WTC11 (cell line): Measurements from ENCODE around the gene MAML3. TPM values are rescaled to one million over a fixed set of nuclear protein-coding genes. Genes with fewer than 3 reads are reported as not detected.

Experiments used
- ATAC-seq: fragments of 200-7000 bp; cut with Tn5 transposase; 2 replicates; pipeline ENCODE4 v1.10.0; 2021; ENCODE audit warnings: mild to moderate bottlenecking, moderate library complexity
- CTCF ChIA-PET: fragments of 300-600 bp; sonication (Branson Sonifier 250); formaldehyde crosslinking; loops from one replicate; lab custom pipeline; 2021; ENCODE audit warnings: antibody characterized with exemption; lab: Charles Lee
- POLR2A ChIA-PET: fragments of 350-600 bp; sonication (Branson Sonifier 250); formaldehyde crosslinking; loops from one replicate; lab custom pipeline; 2021; ENCODE audit warnings: antibody characterized with exemption; lab: Charles Lee
- DNase-seq: peaks from one replicate; pipeline ENCODE4 v3.0.0; 2021; ENCODE audit warnings: low spot score
- H3K27ac Mint-ChIP-seq: 2 replicates; pipeline ENCODE4 v1.8.0; 2021; ENCODE audit warnings: mixed read lengths
- H3K27me3 Mint-ChIP-seq: 2 replicates; pipeline ENCODE4 v1.8.0; 2021; ENCODE audit warnings: low read depth, mild to moderate bottlenecking, moderate library complexity, mixed read lengths
- H3K36me3 Mint-ChIP-seq: 2 replicates; pipeline ENCODE4 v1.8.0; 2021; ENCODE audit warnings: mixed read lengths
- H3K4me1 Mint-ChIP-seq: 2 replicates; pipeline ENCODE4 v1.8.0; 2022; ENCODE audit warnings: mixed read lengths
- H3K4me3 Mint-ChIP-seq: 2 replicates; pipeline ENCODE4 v1.8.0; 2021; ENCODE audit warnings: mild to moderate bottlenecking, moderate library complexity, mixed read lengths
- H3K9me3 Mint-ChIP-seq: 2 replicates; pipeline ENCODE4 v1.8.0; 2021; ENCODE audit warnings: mixed read lengths
- CBFB ChIP-seq: sonication (generic); formaldehyde crosslinking; IDR thresholded peaks from 2 replicates; pipeline ENCODE4 v1.8.1; 2022; ENCODE audit warnings: mild to moderate bottlenecking, low read depth, missing genetic modification reagents
- ELF4 ChIP-seq: sonication (generic); formaldehyde crosslinking; IDR thresholded peaks from 2 replicates; pipeline ENCODE4 v1.8.1; 2022; ENCODE audit warnings: low read depth, mild to moderate bottlenecking, moderate library complexity, missing genetic modification reagents
- ETV6 ChIP-seq: sonication (generic); formaldehyde crosslinking; IDR thresholded peaks from 2 replicates; pipeline ENCODE4 v1.8.1; 2022; ENCODE audit warnings: mild to moderate bottlenecking, missing genetic modification reagents
- FOXK1 ChIP-seq: sonication (generic); formaldehyde crosslinking; IDR thresholded peaks from 2 replicates; pipeline ENCODE4 v1.8.0; 2022; ENCODE audit warnings: mild to moderate bottlenecking, moderate library complexity, missing genetic modification reagents
- FOXP1 ChIP-seq: sonication (generic); formaldehyde crosslinking; IDR thresholded peaks from 2 replicates; pipeline ENCODE4 v1.8.0; 2022; ENCODE audit warnings: missing genetic modification reagents, mild to moderate bottlenecking, moderate library complexity, borderline replicate concordance
- GTF2I ChIP-seq: fragments of 250-450 bp; sonication (Bioruptor Pico); conservative IDR thresholded peaks from 2 replicates; pipeline ENCODE4 v1.4.0; 2021; ENCODE audit warnings: mild to moderate bottlenecking
- JAZF1 ChIP-seq: fragments of 250-450 bp; sonication (Bioruptor Pico); IDR thresholded peaks from 2 replicates; pipeline ENCODE4 v1.9.0; 2021; ENCODE audit warnings: moderate library complexity, mild to moderate bottlenecking, inconsistent platforms
- NFATC4 ChIP-seq: fragments of 250-450 bp; sonication (Bioruptor Pico); IDR thresholded peaks from 2 replicates; pipeline ENCODE4 v1.9.0; 2021; ENCODE audit warnings: mild to moderate bottlenecking
- NFYB ChIP-seq: sonication (generic); formaldehyde crosslinking; conservative IDR thresholded peaks from 2 replicates; pipeline ENCODE4 v1.8.0; 2022; ENCODE audit warnings: low read depth, missing genetic modification reagents
- NR1H2 ChIP-seq: sonication (generic); formaldehyde crosslinking; IDR thresholded peaks from 2 replicates; pipeline ENCODE4 v1.9.0; 2021; ENCODE audit warnings: mild to moderate bottlenecking, moderate library complexity, missing genetic modification reagents
- OVOL2 ChIP-seq: fragments of 250-450 bp; sonication (Bioruptor Pico); IDR thresholded peaks from 2 replicates; pipeline ENCODE4 v1.9.0; 2021; ENCODE audit warnings: mild to moderate bottlenecking, borderline replicate concordance
- PRRX2 ChIP-seq: fragments of 250-450 bp; sonication (Bioruptor Pico); IDR thresholded peaks from 2 replicates; pipeline ENCODE4 v1.8.0; 2021; ENCODE audit warnings: mild to moderate bottlenecking
- RORB ChIP-seq: fragments of 250-450 bp; sonication (Bioruptor Pico); IDR thresholded peaks from 2 replicates; pipeline ENCODE4 v1.9.0; 2021; ENCODE audit warnings: mild to moderate bottlenecking
- SMAD3 ChIP-seq: sonication (generic); formaldehyde crosslinking; IDR thresholded peaks from 2 replicates; pipeline ENCODE4 v1.8.0; 2022; ENCODE audit warnings: missing genetic modification reagents, mild to moderate bottlenecking, borderline replicate concordance
- SMAD4 ChIP-seq: sonication (generic); formaldehyde crosslinking; IDR thresholded peaks from 2 replicates; pipeline ENCODE4 v1.8.0; 2022; ENCODE audit warnings: mild to moderate bottlenecking, missing genetic modification reagents
- TP53 ChIP-seq: sonication (generic); formaldehyde crosslinking; IDR thresholded peaks from 2 replicates; pipeline ENCODE4 v1.8.1; 2023; ENCODE audit warnings: mild to moderate bottlenecking, missing genetic modification reagents
- ZNF219 ChIP-seq: sonication (generic); formaldehyde crosslinking; IDR thresholded peaks from 2 replicates; pipeline ENCODE4 v1.8.0; 2023; ENCODE audit warnings: missing genetic modification reagents, mild to moderate bottlenecking, borderline replicate concordance
- ZNF232 ChIP-seq: sonication (generic); formaldehyde crosslinking; IDR thresholded peaks from 2 replicates; pipeline ENCODE4 v1.8.0; 2022; ENCODE audit warnings: mild to moderate bottlenecking, missing genetic modification reagents
- ZNF317 ChIP-seq: sonication (generic); formaldehyde crosslinking; IDR thresholded peaks from 2 replicates; pipeline ENCODE4 v1.8.1; 2023; ENCODE audit warnings: low read depth, mild to moderate bottlenecking, moderate library complexity, missing genetic modification reagents, borderline replicate concordance
- ZNF423 ChIP-seq: fragments of 250-450 bp; sonication (Bioruptor Pico); IDR thresholded peaks from 2 replicates; pipeline ENCODE4 v2.1.2; 2022; ENCODE audit warnings: mild to moderate bottlenecking, moderate library complexity
- ZNF671 ChIP-seq: fragments of 250-450 bp; sonication (Bioruptor Pico); IDR thresholded peaks from 2 replicates; pipeline ENCODE4 v1.8.0; 2021; ENCODE audit warnings: mild to moderate bottlenecking
- total RNA-seq: library from RNA; stranded (reverse); gene quantifications from 3 replicates; pipeline ENCODE4 v1.2.3, GENCODE V29; 2021
- TF ChIP-seq, protein P1 (sequence below): sonication (generic); formaldehyde crosslinking; IDR thresholded peaks from 2 replicates; pipeline ENCODE4 v1.8.1; 2023; ENCODE audit warnings: mild to moderate bottlenecking, missing genetic modification reagents
- TF ChIP-seq, protein P2 (sequence below): sonication (generic); formaldehyde crosslinking; IDR thresholded peaks from 2 replicates; pipeline ENCODE4 v1.8.0; 2023; ENCODE audit warnings: missing genetic modification reagents
- TF ChIP-seq, protein P3 (sequence below): sonication (generic); formaldehyde crosslinking; IDR thresholded peaks from 2 replicates; pipeline ENCODE4 v1.8.1; 2023; ENCODE audit warnings: mild to moderate bottlenecking, missing genetic modification reagents, borderline replicate concordance
- TF ChIP-seq, protein P4 (sequence below): fragments of 250-450 bp; sonication (Bioruptor Pico); IDR thresholded peaks from 2 replicates; pipeline ENCODE4 v1.9.0; 2021; ENCODE audit warnings: mild to moderate bottlenecking
- TF ChIP-seq, protein P5 (sequence below): sonication (generic); formaldehyde crosslinking; IDR thresholded peaks from 2 replicates; pipeline ENCODE4 v1.8.1; 2023; ENCODE audit warnings: mild to moderate bottlenecking, missing genetic modification reagents

MAML3 gene
- total RNA-seq, 1 experiment from 2014 or later = 7.4 TPM

DNA sequence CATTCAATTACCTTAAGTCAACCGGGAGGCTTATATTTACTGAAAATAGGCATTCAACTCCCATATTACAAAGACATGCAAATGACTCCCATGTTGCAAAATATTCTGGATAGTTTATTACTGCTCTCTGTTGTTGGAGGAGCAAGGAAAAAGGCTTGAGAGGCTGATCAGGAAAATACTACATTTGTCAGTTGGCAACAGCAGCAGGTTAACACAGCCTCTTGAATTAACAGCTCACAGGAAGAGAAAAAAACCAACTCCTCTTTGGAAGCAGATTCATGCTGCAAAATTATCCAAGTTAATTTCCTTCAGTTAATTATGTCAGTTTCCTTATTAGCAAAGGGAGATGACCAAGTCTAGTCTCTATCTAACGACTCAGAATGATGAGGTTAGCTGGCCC lies 238.9 kb downstream of the MAML3 start (continued):
- TF ChIP-seq, protein P1, sequence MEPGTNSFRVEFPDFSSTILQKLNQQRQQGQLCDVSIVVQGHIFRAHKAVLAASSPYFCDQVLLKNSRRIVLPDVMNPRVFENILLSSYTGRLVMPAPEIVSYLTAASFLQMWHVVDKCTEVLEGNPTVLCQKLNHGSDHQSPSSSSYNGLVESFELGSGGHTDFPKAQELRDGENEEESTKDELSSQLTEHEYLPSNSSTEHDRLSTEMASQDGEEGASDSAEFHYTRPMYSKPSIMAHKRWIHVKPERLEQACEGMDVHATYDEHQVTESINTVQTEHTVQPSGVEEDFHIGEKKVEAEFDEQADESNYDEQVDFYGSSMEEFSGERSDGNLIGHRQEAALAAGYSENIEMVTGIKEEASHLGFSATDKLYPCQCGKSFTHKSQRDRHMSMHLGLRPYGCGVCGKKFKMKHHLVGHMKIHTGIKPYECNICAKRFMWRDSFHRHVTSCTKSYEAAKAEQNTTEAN (CRISPR knock-in tag) = no peak
- TF ChIP-seq, protein P2, sequence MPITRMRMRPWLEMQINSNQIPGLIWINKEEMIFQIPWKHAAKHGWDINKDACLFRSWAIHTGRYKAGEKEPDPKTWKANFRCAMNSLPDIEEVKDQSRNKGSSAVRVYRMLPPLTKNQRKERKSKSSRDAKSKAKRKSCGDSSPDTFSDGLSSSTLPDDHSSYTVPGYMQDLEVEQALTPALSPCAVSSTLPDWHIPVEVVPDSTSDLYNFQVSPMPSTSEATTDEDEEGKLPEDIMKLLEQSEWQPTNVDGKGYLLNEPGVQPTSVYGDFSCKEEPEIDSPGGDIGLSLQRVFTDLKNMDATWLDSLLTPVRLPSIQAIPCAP (CRISPR knock-in tag) = no peak
- TF ChIP-seq FOXK1 (CRISPR knock-in tag) (no peak), ZNF423 (CRISPR knock-in tag) (no peak), ZNF219 (CRISPR knock-in tag) (no peak), ETV6 (CRISPR knock-in tag) (no peak), ZNF671 (no peak), ZNF317 (CRISPR knock-in tag) (no peak), ZNF232 (no peak), ELF4 (no peak)
- TF ChIP-seq, protein P3, sequence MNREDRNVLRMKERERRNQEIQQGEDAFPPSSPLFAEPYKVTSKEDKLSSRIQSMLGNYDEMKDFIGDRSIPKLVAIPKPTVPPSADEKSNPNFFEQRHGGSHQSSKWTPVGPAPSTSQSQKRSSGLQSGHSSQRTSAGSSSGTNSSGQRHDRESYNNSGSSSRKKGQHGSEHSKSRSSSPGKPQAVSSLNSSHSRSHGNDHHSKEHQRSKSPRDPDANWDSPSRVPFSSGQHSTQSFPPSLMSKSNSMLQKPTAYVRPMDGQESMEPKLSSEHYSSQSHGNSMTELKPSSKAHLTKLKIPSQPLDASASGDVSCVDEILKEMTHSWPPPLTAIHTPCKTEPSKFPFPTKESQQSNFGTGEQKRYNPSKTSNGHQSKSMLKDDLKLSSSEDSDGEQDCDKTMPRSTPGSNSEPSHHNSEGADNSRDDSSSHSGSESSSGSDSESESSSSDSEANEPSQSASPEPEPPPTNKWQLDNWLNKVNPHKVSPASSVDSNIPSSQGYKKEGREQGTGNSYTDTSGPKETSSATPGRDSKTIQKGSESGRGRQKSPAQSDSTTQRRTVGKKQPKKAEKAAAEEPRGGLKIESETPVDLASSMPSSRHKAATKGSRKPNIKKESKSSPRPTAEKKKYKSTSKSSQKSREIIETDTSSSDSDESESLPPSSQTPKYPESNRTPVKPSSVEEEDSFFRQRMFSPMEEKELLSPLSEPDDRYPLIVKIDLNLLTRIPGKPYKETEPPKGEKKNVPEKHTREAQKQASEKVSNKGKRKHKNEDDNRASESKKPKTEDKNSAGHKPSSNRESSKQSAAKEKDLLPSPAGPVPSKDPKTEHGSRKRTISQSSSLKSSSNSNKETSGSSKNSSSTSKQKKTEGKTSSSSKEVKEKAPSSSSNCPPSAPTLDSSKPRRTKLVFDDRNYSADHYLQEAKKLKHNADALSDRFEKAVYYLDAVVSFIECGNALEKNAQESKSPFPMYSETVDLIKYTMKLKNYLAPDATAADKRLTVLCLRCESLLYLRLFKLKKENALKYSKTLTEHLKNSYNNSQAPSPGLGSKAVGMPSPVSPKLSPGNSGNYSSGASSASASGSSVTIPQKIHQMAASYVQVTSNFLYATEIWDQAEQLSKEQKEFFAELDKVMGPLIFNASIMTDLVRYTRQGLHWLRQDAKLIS (CRISPR knock-in tag) = no peak

DNA sequence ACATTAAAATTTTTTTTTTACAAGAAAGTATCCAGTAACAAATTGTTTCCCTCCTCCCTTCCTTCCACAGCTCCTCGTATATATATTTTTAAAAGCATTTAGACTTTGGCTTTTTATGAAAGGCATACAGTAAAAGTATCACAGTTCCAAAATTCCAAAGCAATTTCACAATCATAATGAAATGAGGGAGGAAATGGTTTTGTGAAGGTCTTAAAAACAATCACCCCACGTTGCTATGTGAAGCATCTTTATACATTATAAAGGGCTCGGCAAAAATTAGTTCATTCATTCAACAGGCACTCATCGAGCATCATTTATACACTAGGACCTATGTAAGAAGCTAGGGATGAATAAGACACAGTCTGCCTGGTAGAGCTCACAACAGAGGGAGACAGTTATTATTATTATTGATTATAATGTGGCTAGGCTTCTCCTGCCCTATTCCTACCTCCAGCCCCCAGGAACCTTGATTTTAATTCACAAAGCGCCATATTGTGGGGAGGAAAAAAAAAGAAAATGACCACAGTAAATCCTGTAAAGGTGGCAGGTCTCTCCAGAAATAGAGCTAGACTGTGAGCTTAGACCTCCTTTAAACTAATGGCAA lies 239.9 kb downstream of the MAML3 start:
- DNase-seq (no peak), ATAC-seq (no peak)
- H3K4me3 Mint-ChIP-seq = no peak overlapping the region
- H3K4me1 Mint-ChIP-seq = peaks cover 52% of the 10 kb centered on the region
- TF ChIP-seq RORB (CRISPR knock-in tag) (no peak), CBFB (no peak), ZNF423 (CRISPR knock-in tag) (no peak), ZNF317 (CRISPR knock-in tag) (no peak), NFATC4 (CRISPR knock-in tag) (no peak), OVOL2 (CRISPR knock-in tag) (no peak), NR1H2 (CRISPR knock-in tag) (no peak), FOXP1 (CRISPR knock-in tag) (no peak), FOXK1 (CRISPR knock-in tag) (no peak), SMAD3 (CRISPR knock-in tag) (no peak), TP53 (no peak), SMAD4 (CRISPR knock-in tag) (no peak), JAZF1 (CRISPR knock-in tag) (no peak), GTF2I (CRISPR knock-in tag) (no peak), NFYB (no peak), PRRX2 (CRISPR knock-in tag) (no peak)
- TF ChIP-seq, protein P4, sequence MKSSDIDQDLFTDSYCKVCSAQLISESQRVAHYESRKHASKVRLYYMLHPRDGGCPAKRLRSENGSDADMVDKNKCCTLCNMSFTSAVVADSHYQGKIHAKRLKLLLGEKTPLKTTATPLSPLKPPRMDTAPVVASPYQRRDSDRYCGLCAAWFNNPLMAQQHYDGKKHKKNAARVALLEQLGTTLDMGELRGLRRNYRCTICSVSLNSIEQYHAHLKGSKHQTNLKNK = no peak
- TF ChIP-seq, protein P5, sequence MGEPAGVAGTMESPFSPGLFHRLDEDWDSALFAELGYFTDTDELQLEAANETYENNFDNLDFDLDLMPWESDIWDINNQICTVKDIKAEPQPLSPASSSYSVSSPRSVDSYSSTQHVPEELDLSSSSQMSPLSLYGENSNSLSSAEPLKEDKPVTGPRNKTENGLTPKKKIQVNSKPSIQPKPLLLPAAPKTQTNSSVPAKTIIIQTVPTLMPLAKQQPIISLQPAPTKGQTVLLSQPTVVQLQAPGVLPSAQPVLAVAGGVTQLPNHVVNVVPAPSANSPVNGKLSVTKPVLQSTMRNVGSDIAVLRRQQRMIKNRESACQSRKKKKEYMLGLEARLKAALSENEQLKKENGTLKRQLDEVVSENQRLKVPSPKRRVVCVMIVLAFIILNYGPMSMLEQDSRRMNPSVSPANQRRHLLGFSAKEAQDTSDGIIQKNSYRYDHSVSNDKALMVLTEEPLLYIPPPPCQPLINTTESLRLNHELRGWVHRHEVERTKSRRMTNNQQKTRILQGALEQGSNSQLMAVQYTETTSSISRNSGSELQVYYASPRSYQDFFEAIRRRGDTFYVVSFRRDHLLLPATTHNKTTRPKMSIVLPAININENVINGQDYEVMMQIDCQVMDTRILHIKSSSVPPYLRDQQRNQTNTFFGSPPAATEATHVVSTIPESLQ = no peak
- no peaks in the 10 kb centered on the region for H3K9me3 Mint-ChIP-seq
- no peak overlapping the region for H3K27ac Mint-ChIP-seq
- no peaks in the 10 kb centered on the region for H3K27me3 Mint-ChIP-seq
- ChIA-PET POLR2A (interaction anchor here (0.5 to 1.5 kb wide), 3 partner anchors 13 to 237 kb away, joined by 3 to 4 read pairs (median 3); no protein-coding TSS in a partner anchor), CTCF (no interaction called here)
- no peaks in the 10 kb centered on the region for H3K36me3 Mint-ChIP-seq
